Hematopoietic multipotent progenitor cell treated with erythropoietin and hydrocortisone succinate and interleukin-3 and kit ligand, for 6 days (in vitro differentiated cells): ENCODE results near the gene GPR137.

Source experiments
- DNase-seq: peaks from one replicate; pipeline ENCODE4 v3.0.0-alpha.2; 2015

The GPR137 gene

GRCh38 chr11:64287676-64288352, 2.2 kb downstream of the GPR137 start:
- DNase-seq, result no peak

DNA sequence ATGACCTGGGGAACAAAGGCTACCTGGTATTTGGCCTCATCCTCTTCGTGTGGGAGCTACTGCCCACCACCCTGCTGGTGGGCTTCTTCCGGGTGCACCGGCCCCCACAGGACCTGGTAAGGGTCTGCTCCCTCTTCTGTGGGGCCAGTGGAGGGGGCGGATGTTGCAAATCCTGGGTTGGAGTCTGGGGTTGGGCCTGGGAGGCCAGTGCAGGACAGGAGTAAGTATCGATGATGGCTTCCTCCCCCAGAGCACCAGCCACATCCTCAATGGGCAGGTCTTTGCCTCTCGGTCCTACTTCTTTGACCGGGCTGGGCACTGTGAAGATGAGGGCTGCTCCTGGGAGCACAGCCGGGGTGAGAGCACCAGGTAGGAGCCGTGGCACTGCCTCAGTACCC, 2.7 kb downstream of the GPR137 start:
- DNase-seq, result no peak

DNA sequence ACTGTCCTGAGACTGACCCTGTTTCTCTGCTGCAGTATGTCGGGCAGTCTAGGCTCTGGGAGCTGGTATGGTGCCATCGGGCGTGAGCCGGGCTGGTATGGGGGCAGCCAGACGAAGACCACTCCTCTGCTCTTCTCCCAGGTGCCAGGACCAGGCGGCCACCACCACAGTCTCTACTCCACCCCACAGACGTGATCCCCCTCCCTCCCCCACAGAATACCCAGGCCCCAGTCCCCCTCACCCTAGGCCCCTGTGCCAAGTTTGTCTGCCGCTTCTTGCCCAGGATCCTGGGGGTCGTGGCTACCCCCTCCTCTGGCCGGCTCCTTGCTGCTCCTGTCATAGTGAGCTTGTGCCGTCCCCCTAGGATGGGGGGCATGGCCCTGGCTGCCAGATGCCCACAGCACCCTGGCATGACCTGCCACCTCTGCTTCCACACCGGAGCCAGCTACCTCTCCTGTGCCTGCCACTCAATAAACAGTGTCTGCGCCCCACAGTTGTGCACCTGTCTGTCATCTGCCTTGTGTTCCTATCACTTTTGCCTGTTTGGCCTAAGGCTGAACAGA, 3.4 kb downstream of the GPR137 start:
- no peak for DNase-seq

- DNase-seq, result no peak
These were observed 5.0 kb downstream of the GPR137 start for GRCh38 chr11:64290352-64291261.

DNA sequence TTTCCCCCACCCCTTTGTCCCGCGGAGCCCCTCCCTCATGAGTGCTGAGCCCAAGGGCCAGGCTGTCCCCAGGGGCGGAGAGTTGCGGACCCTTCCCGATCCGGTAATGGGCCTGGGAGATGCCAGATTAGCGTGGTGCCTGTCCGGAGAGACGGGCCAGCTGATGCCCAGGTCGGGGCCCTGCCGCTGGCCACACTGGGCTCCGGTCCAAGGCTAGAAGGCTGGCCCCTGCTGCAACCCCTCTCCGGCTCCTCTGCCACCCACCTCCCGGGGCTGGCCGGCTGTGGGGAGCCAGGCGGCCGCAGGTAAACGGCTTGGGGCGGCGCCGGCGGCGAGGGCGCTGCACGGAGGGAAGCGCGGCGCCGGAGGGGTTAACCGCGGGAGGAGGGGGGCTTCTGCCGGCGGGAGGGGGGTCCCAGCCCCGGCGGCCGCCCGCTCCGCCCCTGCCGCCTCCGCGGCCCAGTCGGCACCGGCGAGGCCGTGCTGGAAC, 5.7 kb downstream of the GPR137 start, which contains the start of gene KCNK4:
Gene KCNK4, plus strand, starts transcription at position 41 of the 490 bp plus-strand sequence. CDS start 1,717 bp downstream, outside the sequence.
- no peak for DNase-seq

GRCh38 chr11:64291752-64292459, 6.3 kb downstream of the GPR137 start:
- DNase-seq, result no peak

DNA sequence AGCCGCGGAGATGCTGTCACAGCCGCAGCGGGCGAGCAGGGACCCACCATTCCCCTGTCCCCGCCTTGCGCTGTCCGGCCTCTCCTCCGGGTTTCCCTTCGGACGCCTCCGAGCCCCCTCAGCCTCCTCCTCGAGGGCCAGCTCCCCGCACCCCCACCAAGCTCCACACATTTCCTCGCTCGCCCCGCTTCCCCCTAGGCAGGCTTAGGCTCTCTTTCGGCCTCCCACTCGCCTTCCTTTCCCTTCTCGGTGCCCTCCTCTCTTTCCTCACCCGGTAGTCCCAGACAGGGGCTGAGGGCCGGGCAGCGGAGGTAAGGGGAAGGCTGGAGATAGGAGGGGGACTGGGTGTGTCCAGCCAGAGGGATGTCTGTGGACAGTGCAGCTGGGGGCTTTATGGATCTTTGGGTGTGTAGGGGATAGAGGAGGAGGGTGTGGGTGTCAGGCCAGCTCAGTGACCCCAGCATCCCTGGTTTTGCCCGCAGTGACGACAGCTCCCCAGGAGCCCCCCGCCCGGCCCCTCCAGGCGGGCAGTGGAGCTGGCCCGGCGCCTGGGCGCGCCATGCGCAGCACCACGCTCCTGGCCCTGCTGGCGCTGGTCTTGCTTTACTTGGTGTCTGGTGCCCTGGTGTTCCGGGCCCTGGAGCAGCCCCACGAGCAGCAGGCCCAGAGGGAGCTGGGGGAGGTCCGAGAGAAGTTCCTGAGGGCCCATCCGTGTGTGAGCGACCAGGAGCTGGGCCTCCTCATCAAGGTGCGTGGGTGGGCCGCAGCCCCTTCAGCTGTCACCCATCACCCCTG, 7.0 kb downstream of the GPR137 start:
- no peak for DNase-seq

DNA sequence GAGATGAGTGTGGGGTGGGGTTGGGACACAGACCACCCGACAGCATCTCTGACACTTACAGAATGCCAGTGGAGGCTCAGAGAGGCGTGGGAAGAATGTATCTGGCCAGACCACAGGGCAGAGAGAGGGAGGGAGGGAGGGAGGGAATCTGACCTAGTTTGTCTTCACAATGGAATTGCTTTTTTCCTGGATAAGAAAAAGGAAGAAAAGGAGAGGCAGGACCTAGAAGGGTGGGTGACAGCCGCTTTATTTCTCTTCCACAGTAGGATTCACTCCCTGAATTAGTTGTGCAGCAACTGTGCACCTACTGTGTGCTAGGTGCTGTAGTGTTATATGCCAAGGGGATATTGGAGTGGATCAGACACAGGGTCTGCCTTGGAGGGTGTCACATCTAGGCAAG, 9.1 kb downstream of the GPR137 start:
- no peak for DNase-seq

DNA sequence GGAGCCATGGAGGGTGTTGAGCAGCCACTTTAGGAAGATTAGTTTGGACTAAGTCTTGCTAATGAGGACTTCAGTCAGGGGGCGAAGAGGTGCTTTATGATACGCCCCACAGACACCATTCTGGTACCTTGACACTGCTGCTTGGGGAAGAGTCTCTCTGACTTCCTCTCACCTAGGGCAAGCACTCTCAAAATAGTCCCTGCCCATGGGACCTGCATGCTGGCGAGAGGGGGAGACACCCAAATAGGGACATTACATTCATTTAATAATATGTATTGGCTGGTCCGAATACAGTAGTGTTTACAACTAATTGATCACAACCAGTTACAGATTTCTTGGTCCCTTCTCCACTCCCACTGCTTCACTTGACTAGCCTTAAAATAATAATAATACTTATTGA, 10.1 kb downstream of the GPR137 start:
- no peak for DNase-seq

- no peak for DNase-seq
These were observed 10.6 kb downstream of the GPR137 start for GRCh38 chr11:64296236-64296635.

DNA sequence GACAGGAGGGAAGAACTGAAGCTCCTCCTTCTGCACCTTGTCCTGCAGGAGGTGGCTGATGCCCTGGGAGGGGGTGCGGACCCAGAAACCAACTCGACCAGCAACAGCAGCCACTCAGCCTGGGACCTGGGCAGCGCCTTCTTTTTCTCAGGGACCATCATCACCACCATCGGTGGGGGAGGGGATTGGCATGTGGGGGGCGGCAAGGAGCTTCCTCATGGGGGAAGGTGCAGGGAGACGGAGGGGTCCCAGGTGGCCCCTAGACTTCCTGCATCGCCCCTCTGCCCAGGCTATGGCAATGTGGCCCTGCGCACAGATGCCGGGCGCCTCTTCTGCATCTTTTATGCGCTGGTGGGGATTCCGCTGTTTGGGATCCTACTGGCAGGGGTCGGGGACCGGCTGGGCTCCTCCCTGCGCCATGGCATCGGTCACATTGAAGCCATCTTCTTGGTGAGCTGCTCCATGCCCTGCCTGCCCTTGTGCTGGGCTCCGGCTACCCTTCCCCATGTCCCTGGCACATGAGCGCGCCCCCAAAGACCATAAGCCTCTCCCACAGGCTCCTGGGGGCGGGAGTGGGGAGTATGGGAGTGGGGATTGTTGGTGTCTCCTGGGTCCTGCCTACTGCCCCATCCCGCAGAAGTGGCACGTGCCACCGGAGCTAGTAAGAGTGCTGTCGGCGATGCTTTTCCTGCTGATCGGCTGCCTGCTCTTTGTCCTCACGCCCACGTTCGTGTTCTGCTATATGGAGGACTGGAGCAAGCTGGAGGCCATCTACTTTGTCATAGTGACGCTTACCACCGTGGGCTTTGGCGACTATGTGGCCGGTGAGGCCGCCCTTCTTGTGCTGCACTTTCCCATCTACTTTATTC, 11.4 kb downstream of the GPR137 start:
- no peak for DNase-seq

DNA sequence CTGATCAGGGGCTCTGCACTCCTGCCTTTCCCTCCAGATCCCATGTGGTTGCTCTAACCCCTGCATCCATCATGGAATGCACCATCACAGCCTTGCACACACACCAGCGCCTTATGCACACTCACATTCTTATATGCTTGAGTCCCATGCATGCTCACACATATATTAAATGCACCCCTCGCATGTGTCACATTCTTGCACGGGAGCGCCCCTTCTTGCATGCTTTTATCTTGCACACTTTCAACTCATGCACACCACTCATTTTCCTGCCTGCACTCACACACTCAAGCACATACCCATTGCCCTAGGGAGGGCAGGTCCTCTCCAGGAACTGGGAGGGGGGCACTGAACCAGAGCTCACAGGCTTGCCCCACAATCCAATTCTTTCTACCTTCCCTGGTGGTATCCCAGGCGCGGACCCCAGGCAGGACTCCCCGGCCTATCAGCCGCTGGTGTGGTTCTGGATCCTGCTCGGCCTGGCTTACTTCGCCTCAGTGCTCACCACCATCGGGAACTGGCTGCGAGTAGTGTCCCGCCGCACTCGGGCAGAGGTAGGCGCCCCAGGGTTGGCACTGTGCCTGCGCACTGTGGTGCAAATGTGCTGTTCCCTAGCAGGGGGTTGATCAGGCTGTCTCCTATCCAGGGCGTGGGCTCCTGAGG, 12.2 kb downstream of the GPR137 start:
- DNase-seq, result peak; percentile 65

GRCh38 chr11:64298966-64299846, 13.6 kb downstream of the GPR137 start:
- peak; percentile 44 for DNase-seq

DNA sequence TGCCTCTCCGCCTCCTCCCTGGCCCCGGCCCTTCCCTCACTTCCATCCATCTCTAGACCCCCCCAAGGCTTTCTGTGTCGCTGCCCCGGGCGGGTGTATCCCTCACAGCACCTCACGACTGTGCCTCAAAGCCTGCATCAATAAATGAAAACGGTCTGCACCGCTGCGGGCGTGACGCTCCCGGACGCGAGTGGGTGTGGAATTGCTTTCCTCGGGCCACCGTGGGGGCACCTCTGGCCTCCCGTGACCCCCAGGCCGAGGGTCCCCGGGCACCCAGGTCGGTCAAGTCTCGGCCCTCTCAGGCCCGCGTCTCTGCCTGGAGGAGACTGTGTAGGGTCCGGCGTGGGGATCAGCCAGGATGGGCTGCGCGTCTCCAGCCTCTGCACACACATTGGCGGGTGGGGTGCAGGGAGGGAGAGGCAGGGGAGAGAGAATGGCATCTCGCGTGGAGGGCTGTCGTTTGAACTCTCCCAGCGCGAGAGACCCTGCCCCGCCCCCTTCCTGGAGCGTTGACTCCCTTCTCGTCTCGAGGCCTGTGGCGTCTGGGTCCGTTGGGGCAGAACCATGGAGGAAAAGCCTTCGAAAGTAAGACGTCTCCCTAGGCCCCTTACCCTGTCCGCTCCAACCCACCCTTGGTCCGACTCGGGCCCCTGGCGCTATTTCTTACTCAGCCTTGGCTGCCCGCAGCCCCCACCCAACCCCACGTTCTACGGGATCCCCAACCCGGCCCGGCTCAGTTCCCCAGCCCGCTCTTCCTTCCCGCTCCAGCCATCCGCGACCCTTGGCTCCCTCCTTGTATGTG, 14.4 kb downstream of the GPR137 start, which contains the start of gene CATSPERZ:
Gene CATSPERZ, plus strand, starts transcription at position 512 of the 802 bp plus-strand sequence. Its CDS starts 53 bp downstream, at position 565.
- no peak for DNase-seq

GRCh38 chr11:64303109-64304031, 17.7 kb downstream of the GPR137 start:
- no peak for DNase-seq

DNA sequence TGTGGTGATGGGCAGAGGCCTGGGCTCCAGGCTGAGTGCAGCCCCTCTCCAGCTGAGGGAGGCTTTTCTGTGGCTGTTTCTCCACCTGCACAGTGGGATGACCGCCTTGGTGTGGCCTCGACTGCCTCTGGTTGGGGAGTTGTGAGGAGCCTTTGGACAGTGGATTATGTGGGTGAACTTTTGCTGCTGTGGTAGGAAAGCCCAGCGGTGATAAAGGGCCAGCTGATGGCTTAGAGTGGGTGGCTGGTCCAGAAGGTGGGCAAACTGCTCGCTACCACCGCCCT, 18.3 kb downstream of the GPR137 start:
- DNase-seq, result no peak

GRCh38 chr11:64304316-64305072, 18.8 kb downstream of the GPR137 start:
- DNase-seq, result peak; percentile 99
